Activated CD8-positive, alpha-beta memory T cell treated with anti-CD3 and anti-CD28 coated beads for 36 hours (primary cell): ENCODE data around the gene SHTN1. TPM values are rescaled to one million over a fixed set of nuclear protein-coding genes. Genes with fewer than 3 reads are reported as not detected.

Experiments used
- CTCF ChIA-PET: fragments of 350-600 bp; sonication (Branson Sonifier 250); formaldehyde crosslinking; loops from one replicate; lab custom pipeline; 2021; ENCODE audit warnings: antibody characterized with exemption; lab: Charles Lee
- POLR2A ChIA-PET: fragments of 350-600 bp; sonication (Branson Sonifier 250); formaldehyde crosslinking; loops from one replicate; lab custom pipeline; 2021; ENCODE audit warnings: antibody characterized with exemption; lab: Charles Lee
- total RNA-seq, 2 experiments: library from RNA; stranded (reverse); gene quantifications; one replicate each; pipeline ENCODE4 v1.2.3, GENCODE V29; 2021

SHTN1 gene
- total RNA-seq, 2 experiments from 2014 or later: not detected

DNA sequence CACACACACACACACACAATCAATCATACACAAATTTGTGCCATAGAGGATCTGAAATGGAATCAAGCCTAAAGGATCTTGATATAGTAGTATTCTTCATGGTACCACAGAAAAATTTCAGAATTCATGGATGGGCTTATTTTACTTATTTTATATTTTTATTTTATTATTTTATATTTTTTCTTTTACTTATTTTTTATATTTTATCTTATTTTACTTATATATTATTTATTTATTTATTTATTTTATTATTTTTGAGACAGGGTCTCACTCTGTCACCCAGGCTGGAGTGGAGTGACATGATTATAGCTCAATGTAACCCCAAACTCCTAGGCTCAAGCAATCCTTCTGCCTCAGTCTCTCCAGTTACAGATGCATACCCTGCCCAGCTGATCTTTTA, 16.7 kb downstream of the SHTN1 start:
- CTCF ChIA-PET: no interaction called here

DNA sequence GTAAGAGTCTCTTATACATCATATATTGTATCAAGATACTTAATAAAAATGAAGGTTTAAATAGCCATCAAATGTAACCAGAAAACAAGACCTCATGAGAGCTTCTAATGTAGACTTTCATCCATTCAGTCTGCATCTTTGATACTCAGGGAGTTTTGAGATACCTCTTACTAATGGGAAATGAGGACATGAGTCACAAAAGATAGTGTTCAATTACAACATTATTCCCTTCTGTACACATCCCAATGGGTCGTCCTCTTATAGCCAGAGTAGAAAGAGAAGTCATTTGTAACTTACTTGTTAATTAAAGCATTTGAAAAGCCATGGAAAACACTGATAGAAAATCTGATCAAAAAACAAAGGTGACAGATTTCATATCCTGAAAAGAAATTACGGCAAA, 19.4 kb downstream of the SHTN1 start:
- ChIA-PET CTCF (no interaction called here), POLR2A (no interaction called here)

More for the DNA sequence above, 16.7 kb downstream of the SHTN1 start:
- POLR2A ChIA-PET: no interaction called here

DNA sequence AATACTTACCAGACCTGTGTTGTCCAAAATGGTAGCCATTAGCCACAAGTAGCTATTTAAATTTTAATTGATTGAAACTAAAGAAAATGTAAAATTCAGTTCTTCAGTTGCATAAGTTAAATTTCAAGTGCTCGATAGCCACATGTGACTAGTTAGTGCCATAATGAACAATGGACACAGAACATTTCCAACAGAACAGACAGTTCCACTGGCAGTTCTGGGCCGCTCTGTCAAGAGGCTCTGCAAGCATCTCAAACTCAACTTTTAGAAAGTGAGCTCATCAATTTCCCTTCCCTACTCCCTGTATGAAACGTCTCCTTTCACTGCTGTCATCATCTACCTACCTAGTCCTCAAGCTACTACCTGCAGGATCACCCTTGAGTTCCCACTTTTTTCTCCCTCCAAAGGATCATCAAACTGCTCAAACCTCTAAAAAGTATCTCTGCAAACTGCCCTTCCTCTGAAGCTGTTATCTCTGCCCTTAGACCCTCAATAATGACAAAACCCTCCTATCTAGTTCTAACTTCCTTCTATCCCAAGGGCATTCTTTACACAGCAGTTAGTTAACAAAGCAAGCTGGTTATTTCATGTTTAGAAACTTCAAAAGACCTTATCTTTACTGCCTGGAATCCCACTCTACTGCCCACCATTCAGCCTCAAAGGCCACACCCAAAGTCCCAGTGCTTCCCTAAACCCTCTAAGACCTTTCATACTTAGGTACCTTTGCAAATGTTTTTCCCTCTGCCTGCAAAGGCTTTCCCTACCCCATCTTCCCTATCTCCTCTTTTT, 20.6 kb downstream of the SHTN1 start:
- POLR2A ChIA-PET: no interaction called here
- CTCF ChIA-PET: no interaction called here

DNA sequence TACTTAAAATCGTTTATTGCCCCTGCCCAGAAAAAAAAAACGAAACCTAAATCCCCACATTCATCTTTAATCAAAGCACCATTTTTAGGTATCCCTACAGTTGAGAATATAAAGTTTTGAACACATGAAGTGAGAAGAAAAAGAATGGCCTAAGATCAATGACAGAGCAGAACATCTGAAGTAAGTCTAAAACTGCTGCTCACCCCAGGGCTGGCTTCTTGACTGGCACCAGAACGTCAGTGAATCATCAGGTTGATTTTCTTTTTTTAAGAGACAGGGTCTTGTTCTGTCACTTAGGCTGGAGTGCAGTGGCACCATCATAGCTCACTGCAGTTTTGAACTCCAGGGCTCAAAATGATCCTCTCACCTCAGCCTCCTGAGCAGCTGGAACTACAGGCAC, 24.9 kb downstream of the SHTN1 start:
- ChIA-PET CTCF (no interaction called here), POLR2A (no interaction called here)

DNA sequence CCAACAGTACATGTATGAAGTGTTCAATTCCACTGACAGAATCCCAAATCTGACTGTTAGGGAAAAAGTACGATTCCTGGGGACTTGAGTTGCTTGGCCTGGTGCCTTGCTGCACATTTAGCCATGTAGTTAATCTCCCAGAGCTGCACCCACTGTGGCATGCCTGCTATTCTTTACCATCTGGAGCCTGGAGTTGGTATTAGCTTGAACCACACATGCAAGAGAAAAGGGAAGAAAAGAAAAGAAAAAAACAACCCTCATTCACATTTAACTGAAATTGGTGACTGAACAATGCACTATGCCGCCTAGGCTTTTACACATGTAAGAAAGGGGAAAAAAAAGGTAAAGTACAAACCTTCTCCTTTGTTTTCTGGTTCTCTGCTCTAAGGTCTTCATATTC, 26.1 kb downstream of the SHTN1 start:
- CTCF ChIA-PET: no interaction called here
- POLR2A ChIA-PET: no interaction called here

DNA sequence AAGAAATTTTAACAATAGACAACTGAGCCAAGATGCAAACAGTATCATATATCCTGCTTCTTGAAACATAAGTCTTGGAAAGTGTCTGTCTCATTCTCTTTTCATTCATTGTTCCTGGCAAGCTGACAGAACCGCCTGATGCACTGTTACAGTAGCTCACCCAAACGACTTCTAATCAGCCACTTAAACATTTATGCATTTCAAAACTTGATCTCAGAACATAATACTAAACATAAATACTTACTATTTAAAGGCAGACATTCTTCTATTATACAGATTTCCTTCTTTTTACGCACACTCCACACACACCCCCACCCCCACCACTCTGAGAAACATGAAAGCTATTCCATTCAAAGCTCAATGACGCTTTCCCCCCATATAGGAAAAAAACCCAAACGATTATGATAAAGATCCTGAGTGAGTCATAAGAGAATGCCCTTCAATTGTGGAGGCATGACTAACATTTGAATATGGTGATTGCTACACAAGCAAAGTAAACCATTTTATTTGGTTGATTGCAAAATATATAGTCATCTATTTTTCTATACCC, 30.5 kb downstream of the SHTN1 start:
- CTCF ChIA-PET: interaction anchor here (0.6 kb wide), 1 partner anchor 1194 kb away, joined by 3 read pairs; no protein-coding TSS in a partner anchor
- POLR2A ChIA-PET: no interaction called here

DNA sequence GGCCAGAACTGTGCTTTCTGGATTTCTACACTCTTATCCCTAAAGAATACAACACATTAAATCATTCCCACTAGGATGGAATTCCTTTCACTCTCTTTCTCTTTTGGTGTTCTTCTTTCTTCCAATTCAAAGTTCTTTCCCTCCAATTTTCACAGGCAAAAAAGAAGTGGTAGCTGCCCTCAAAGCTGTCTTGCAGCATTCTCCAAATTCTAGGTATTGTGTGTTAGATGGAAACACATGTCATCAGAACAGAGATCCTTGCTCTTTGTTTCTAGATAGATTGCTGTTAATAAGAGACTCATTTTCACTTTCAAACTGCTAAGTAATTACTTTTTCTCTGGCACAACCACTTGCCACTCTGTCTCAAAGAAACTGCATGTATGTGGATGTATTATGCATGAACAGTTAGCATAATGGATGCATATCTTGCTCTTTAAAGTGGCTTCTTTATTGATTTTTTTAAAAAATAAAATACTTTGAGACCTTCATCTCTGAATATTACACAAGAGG, 31.0 kb downstream of the SHTN1 start:
- CTCF ChIA-PET: no interaction called here
- POLR2A ChIA-PET: no interaction called here

DNA sequence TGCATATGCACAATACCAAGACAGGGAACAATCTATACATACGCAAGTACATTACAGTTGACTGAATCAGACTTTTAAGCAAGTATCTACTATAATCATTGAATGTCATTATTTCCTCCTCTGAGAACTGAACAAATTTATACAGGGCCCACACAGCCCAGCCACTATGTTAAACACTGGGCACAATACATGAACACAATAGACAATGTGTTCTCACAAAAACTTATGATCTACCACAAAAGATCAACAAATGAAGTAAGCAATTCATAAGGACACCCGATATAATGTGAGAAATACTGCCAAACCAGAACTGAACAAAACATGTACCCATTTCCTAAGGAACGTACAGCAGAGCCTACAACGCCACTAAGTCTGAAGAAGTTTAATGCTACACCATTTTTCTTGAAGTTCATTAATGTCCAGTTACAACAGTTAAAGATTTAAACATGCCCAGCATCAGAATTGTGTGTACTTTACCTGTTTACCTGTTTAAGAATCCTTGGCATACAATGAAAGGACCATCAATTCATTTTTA, 31.5 kb downstream of the SHTN1 start:
- CTCF ChIA-PET: no interaction called here
- POLR2A ChIA-PET: no interaction called here

DNA sequence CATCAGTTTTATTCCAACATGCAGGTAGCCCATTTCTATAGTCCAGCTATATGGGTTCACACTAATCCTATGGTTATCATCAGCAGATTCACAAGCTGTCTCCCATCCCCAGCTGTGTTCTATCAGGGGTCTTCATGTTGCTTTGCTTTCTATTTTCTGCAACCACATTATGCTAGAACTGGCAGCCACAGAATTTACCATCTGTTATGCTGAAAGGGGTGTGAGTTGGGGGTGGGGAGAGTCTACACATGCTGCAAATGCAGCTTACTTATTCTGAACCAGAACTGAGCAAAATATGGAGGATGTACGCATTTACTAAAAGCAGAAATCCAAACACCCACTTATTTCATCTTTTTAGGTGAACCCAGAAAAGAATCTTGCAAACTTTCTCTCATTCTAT, 32.9 kb downstream of the SHTN1 start:
- ChIA-PET CTCF (no interaction called here), POLR2A (no interaction called here)

DNA sequence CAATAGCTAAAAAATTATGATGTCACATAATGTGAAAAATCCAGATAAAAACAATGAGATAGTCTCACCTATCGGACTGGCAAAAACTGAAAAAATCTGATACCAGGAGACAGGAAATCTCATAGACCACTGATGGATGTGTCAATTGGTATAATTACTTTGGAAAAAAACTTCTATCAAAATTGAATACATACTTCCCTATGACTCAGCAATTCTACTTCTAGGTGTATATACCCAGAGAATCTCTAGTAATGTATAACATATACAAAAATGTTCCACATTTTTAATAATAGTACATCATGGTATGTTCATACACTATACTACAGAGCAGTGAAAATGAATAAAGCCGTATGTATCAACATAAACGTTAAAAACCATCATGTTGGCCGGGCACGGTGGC, 34.9 kb downstream of the SHTN1 start:
- ChIA-PET POLR2A (no interaction called here), CTCF (no interaction called here)

DNA sequence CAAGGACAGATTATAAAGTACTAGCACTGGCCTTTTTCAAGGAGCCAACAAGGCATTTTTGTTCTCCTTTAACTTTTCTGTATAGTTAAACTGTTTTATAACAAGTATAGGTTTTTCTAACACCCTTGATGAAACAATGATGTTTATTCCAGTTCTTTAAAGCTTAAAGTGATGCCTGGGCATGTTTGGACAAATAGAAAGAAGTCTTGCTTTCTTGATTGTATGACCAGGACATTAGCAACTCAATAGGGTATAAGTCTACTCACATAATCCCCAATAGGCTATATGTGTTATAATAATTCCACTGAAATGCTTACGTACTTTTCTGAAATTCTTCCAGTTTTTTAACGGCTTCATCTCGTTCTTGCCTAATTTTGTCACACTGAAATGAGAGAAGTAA, 36.7 kb downstream of the SHTN1 start:
- CTCF ChIA-PET: no interaction called here
- POLR2A ChIA-PET: no interaction called here

DNA sequence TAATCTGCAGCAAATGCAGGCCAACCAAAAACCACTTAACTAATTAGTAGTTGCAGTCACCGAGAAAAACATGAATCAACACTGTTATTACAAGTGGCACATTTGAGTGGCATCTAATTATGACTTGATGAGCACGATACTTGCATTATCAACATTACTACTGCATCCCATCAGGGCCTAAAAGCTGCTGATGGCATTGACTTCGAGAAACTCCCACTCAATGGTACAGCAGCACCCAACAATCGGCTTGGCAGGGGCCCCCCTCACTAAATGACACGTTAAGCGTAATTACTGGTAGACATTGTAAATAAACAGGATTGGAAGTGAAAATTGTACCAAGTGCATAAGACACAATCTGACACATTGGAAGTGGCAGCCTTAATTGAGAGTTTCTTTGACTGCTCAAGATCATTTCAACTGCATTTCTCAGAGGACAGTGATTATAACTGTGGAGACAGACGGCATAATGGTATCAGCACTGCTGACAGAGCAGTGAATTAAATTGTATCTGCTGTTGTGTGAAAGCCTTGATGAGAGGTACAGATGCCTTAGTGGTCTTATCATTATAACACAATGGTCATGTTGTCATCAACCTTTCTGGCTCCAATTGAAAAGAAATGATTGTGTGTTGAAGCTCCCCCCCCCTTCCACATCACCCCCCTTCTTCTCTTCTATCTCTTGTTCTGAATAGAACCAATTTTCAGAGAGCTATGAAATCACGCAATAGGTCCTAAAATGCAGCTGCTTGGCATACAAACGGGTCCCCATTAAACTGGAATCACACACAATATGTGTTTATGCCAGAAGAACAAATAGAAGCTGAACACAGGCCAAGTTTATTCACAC, 43.4 kb downstream of the SHTN1 start:
- ChIA-PET CTCF (interaction anchor here (0.8 kb wide), 1 partner anchor 642 kb away, joined by 3 read pairs; no protein-coding TSS in a partner anchor), POLR2A (no interaction called here)

DNA sequence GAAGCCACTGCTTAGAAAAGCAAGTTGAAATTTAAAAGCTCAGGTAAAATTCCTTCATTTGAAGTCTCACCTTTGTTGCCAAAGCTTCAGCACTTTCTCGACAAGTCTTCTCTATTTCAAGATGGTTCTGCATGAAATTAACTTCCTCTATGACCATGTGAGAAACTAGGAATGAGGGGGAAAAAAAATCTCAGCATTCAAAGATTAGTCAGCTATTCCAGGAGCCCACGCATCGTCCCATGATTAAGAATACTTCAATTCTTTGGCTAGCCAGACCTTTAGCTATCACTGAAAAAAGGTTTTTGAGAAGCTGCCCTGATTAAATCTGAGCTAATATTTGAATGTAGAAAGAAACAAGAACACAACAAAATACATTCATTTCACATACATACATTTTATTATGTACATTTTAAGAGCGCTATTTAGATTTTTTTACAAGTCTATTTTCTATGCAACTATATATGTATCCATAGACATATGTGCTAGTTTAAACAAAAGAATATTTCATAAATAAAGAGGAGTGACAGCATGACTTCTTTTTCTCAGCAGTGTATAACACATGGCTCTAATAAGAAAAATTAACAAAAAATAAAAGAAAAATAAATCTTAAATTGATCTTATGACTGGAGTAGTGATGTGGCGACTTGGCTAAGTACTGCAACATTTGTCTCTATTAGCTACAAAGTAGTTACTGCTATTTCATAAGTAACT, 44.8 kb downstream of the SHTN1 start:
- ChIA-PET POLR2A (no interaction called here), CTCF (no interaction called here)

DNA sequence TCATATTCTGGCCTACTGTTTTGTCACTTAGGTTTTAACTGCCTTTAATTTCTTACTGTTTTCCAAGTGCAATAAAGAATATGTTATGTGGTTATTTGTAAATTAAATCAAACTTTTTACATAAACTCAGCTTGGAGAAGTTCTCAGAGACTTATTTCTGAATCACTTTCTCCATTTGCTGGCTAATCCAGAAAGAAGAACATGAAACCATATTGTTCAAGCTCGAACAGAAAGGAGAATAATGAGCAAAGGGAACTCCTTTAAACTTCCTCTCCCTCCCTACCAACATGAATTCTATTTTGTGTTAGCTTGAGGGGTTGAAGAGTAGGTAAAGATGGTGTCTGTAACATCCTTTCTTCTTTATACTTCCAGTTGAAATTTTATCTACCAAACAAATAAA, 52.3 kb downstream of the SHTN1 start:
- CTCF ChIA-PET: no interaction called here
- POLR2A ChIA-PET: no interaction called here

DNA sequence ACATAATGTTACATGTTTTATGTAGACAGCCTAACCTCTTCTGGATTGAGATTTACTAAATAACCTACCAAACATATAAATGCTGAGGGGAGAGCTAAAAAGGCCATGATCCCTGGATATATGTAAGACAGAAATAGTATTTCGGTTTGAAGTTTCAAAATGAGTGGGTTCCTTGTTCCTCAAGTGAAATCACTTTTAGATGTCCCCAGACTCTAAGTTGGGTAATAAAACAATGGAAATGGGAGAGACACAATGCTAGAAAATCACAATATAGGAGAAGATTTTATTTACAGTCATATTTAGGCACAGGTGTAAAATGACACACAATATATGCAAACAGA, 56.5 kb downstream of the SHTN1 start:
- ChIA-PET CTCF (no interaction called here), POLR2A (no interaction called here)

DNA sequence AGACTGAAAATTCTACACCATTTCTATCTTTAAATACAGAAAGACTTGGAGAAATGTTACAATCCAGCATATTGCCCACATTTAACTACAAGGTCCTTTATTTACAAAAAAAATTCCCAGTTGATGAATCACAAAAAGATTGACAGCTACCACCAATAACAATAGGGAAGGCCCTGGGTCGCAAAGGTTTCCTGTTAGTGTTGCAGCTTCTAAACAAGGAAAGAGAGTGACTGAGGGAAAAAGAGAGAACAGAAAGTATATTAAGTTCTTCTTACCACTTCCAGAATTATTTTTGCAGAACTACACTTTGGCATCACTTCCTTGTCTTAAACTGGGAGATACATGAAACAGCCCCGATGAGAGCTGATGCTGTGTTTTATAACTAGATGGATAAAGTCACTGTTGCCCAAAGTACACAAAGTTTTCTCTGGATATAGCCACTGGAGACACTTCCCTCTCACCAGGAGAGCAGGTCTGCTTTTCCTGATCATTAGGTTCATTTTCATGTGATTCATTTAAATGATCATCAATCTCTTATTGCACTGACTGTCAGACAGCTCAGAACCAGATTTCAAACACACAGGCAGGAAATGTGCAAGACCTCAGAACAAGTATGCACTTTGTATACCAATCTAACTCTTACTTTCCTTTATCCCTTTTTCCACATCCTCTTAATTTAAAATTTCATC, 57.0 kb downstream of the SHTN1 start:
- CTCF ChIA-PET: no interaction called here
- POLR2A ChIA-PET: no interaction called here

DNA sequence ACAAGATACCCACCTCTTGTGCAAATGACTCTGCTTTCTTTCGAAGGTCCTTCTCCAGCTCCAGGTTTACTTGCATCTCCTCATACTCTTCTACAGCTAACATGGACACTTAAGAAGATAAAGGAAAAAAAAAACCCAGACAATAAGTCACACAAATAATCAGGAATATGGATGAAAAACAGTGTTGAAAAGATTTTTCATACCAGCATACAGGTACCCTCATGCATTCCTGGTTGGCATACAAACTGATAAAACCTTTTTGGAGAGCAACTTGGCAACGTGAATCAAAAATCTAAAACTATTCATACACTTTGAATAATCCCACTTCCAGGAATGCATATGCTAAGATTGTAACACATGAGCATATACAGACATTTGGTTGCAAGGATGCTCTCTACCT, 60.1 kb downstream of the SHTN1 start:
- ChIA-PET POLR2A (no interaction called here), CTCF (no interaction called here)

DNA sequence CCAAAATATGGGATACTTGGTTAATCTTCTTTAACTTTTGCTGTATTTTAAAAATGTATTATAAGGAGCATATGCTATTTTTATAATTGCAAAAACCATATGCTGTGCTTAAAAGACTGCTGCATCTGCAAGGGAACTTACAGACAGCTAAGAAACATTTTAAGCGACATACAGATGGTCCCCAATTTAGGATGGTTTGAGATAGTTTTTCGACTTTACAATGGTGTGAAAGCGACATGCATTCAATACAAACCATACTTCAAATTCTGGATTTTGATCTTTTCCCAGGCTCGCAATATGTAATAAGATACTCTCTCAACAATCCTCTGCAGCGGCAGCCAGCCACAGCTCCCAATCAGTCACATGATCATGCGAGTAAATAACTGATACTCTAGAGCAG, 73.2 kb downstream of the SHTN1 start:
- ChIA-PET CTCF (interaction anchor here (0.9 kb wide), 1 partner anchor 12 kb away, joined by 3 read pairs; no protein-coding TSS in a partner anchor), POLR2A (no interaction called here)

DNA sequence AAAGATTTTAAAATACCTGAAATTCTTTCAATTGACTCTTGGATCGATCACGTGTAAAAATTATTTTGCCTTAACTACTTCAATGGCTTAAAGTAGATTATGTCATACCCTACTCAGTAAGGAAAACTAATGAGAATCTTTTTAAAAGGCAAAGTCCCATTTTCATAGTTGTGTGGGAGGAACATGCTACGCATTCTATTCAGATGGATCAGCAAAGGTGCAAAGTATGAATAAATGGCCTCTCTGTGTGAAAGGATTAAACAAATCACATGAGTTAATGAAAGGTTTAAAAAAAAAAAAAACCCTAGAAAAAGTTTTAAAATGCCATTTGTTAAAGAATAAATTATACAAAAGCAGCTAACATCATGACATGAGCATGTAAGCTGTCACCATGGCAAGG, 78.6 kb downstream of the SHTN1 start:
- ChIA-PET CTCF (no interaction called here), POLR2A (no interaction called here)
